Colonic mucosa (tissue), 4 donors: Measurements from ENCODE around the gene RNF11. TPM values are rescaled to one million over a fixed set of nuclear protein-coding genes. Genes with fewer than 3 reads are reported as not detected.

Source experiments
- DNase-seq: peaks from one replicate; pipeline ENCODE4 v3.0.0-alpha.2; 2020
- H3K27ac ChIP-seq: fragments of 200-600 bp; one replicate; pipeline ENCODE4 v1.8.0; 2021
- H3K27me3 ChIP-seq: fragments of 200-600 bp; one replicate; pipeline ENCODE4 v1.8.0; 2021
- H3K36me3 ChIP-seq: fragments of 200-600 bp; one replicate; pipeline ENCODE4 v1.8.0; 2021
- H3K4me1 ChIP-seq: fragments of 200-600 bp; one replicate; pipeline ENCODE4 v1.8.0; 2021; ENCODE audit warnings: mild to moderate bottlenecking
- H3K4me3 ChIP-seq: fragments of 200-600 bp; one replicate; pipeline ENCODE4 v1.8.0; 2021
- H3K9ac ChIP-seq, 2 donors: one replicate each; pipeline ENCODE4 v1.7.0; 2013; ENCODE audit warnings: control low read depth in 2 of 2, low read depth in 2 of 2, low read length in 2 of 2
- H3K9me3 ChIP-seq: fragments of 200-600 bp; one replicate; pipeline ENCODE4 v1.8.0; 2021
- CTCF ChIP-seq: fragments of 200-600 bp; IDR thresholded peaks from one replicate; pipeline ENCODE4 v1.8.0; 2022; ENCODE audit warnings: antibody characterized with exemption, mild to moderate bottlenecking
- intact Hi-C: fragments of 100-400 bp; cut with DNase I; formaldehyde crosslinking; loops from one replicate; pipeline ENCODE4 v1.14.1; 2022
- total RNA-seq, 2 donors: library from RNA; stranded (reverse); fragmentation: NEBNext Ultra II Directional in 1 of 2; extraction: Animal tissue kit (Norgen Biotek cat#: 25700) in 1 of 2; gene quantifications; one replicate each; pipeline ENCODE4 v1.2.1, GENCODE V29; 2021
- donor health status: healthy.
- donor health status: DM: no; HTN: no; CAD: no.
- donor health status: DM: no; HTN: no; CAD: no.

Gene RNF11
- total RNA-seq, 2 donors from 2014 or later, result 46.8 to 104 TPM

- Histone ChIP-seq H3K9ac (no peak overlapping the region), H3K4me1 (no peaks in the 10 kb centered on the region), H3K9me3 (no peaks in the 10 kb centered on the region), H3K4me3 (no peak overlapping the region), H3K36me3 (no peaks in the 10 kb centered on the region), H3K27me3 (no peaks in the 10 kb centered on the region), H3K27ac (no peak overlapping the region)
- no peak for DNase-seq
- no peak for TF ChIP-seq CTCF
- intact Hi-C loops, result loop anchor here (5.0 kb wide), 3 partner anchors 99 to 416 kb away; no protein-coding TSS in a partner anchor
Measured at GRCh38 chr1:51193564-51193963, 42.5 kb upstream of the RNF11 start.

DNA sequence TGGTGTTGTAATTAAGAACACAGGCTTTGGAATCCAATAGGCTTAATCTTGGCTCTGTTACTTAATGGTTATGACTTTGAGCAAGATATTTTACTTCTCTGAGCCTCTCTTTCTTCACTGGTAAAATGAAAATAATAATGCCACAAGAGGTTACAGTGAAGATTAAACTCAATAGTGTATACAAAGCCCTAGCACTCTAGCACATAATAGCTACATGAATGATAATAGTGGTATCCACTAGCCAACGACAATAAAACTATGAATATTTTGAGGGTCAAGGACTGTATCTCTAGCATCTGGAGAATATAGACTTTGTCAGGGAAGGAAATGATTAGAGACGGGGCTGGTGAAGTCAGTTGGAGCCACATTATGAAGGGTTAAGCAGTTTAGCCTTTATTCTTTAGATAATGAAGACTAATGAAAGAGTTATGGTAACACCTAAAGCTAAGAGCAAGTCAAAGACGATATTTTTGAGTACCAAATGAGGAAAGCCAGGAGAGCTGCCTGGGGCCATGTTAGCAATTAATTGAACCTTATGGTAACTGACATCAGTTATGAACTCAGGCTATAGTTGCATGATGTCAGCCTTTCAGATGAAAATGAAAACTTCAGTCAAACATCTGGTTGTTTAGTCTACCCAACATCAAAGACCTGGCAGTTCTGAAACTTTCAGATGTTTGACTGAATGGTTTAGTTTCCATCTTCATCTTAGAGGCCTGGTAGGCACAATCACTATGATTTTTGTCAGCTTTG, 32.8 kb upstream of the RNF11 start:
- H3K4me1 ChIP-seq, result no peaks in the 10 kb centered on the region
- no peaks in the 10 kb centered on the region for H3K36me3 ChIP-seq
- no peak overlapping the region for H3K27ac ChIP-seq
- H3K4me3 ChIP-seq, result no peak overlapping the region
- intact Hi-C loops, result no loop called here
- no peak for TF ChIP-seq CTCF
- H3K9ac ChIP-seq, result no peak overlapping the region
- no peaks in the 10 kb centered on the region for H3K27me3 ChIP-seq
- H3K9me3 ChIP-seq, result no peaks in the 10 kb centered on the region
- DNase-seq, result no peak

DNA sequence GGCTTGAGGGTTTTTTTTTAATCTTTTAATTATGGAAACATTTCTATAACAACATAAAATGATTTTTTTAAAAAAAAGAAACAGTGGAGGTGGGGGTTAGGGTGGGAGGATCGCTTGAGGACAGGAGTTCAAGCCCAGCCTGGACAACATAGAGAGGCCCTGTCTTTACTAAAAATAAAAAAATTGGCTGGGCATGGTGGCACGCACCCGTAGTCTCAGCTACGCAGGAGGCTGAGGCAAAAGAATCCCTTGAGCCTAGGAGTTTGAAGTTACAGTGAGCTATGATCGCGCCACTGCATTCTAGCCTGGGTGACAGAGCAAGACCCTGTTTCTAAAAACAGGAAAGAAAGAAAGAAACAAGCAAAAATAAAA, 32.2 kb upstream of the RNF11 start:
- intact Hi-C loops, result no loop called here
- Histone ChIP-seq H3K36me3 (no peaks in the 10 kb centered on the region), H3K27ac (no peak overlapping the region), H3K27me3 (no peaks in the 10 kb centered on the region), H3K4me3 (no peak overlapping the region), H3K9ac (no peak overlapping the region), H3K4me1 (no peaks in the 10 kb centered on the region), H3K9me3 (no peaks in the 10 kb centered on the region)
- TF ChIP-seq CTCF, result no peak
- no peak for DNase-seq

DNA sequence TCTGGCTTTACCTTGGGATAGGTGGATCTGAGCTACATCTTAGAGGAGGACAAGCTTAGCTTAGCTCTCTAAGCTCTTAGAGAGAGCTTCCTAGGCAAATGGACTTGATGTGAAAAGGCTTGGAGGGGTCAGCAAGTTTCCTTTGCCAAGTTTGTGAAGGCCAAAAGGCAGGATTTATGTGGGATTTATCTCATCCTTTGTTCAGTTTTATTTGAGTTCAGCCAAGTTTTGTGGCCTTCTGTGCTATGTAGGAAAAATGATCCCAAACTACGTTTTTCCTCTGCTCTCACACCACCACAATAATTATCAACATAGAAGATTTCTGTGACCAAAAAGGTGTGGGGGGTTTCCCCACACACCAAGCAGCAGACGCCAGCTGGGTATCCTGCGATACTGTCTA, 26.0 kb upstream of the RNF11 start:
- DNase-seq, result no peak
- no peak for TF ChIP-seq CTCF
- Histone ChIP-seq H3K4me3 (no peak overlapping the region), H3K4me1 (no peaks in the 10 kb centered on the region), H3K27me3 (no peaks in the 10 kb centered on the region), H3K9me3 (no peaks in the 10 kb centered on the region), H3K27ac (no peak overlapping the region), H3K9ac (no peak overlapping the region), H3K36me3 (no peaks in the 10 kb centered on the region)
- intact Hi-C loops, result no loop called here

GRCh38 chr1:51210676-51211075, 25.4 kb upstream of the RNF11 start:
- no peaks in the 10 kb centered on the region for H3K36me3 ChIP-seq
- H3K27me3 ChIP-seq, result no peaks in the 10 kb centered on the region
- no peak overlapping the region for H3K9ac ChIP-seq
- H3K4me3 ChIP-seq, result no peak overlapping the region
- no peak overlapping the region for H3K27ac ChIP-seq
- no peaks in the 10 kb centered on the region for H3K4me1 ChIP-seq
- DNase-seq, result no peak
- TF ChIP-seq CTCF, result no peak
- intact Hi-C loops, result no loop called here
- no peaks in the 10 kb centered on the region for H3K9me3 ChIP-seq
